GM12864 (cell line): Measurements from ENCODE around the gene BLTP3B.
A peak's percentile ranks its signal among the peaks of the same experiment; 100 is the strongest.
"Not testable (repeated sequence)": the region's sequence is repeated elsewhere in the genome, so short reads cannot be mapped to it uniquely, and the experiment has no call there.

ENCODE experiments used
- DNase-seq: peaks from one replicate; pipeline ENCODE4 v3.0.0-alpha.2; 2011; ENCODE audit warnings: low read depth
- H3K4me3 ChIP-seq: 2 replicates; pipeline ENCODE4 v1.5.1; 2011; ENCODE audit warnings: mild to moderate bottlenecking, low read depth, low read length, control low read depth
- CTCF ChIP-seq: IDR thresholded peaks from 2 replicates; pipeline ENCODE4 v1.5.1; 2011; ENCODE audit warnings: low read depth, mild to moderate bottlenecking, moderate library complexity, low read length, control low read depth, inconsistent platforms; ENCODE audit errors: missing control alignments

Gene BLTP3B

GRCh38 chr12:100142851-100143559 is at the start of gene BLTP3B:
Gene BLTP3B (minus strand): TSS chr12:100142874. CDS start chr12:100142635, 239 bp downstream.
- no peak for DNase-seq
- no peak for TF ChIP-seq CTCF
- H3K4me3 ChIP-seq = peak within 1 kb of the TSS; percentile 89

DNA sequence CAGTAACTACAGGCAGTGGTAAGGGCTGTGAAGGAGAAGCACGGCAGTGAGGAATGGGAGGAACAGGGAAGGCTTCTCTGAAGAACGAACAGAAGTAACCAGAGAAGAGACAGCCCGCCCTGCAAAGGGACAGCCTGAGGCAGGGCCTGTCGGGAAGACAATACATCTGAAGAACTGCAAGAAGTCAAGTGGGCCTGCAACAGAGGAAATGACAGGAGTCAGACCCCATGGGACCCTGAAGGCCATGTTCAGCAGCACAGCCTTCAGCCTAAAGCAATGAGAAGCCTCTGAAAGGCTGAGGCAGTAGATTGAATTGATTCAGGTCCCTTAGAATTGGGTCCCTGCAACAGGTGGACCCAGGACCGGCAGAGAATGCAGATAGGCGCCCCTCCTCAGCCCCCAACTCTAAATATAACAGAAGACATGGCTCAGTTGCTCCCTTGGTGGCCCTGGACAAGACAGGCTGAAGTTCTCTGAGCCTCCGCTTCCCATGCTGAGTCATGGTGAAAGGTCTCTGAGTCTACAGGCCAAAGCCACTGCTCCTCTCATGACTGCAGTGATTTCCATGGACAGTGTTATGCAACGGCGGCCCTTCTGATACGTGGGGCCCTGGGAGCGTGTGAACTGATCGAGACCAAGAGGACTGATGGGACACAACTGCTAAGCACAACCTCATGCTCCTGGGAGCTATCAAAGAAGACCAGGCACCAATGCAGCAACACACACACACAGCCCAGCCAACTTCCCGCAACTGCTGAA is 47.1 kb upstream of the BLTP3B start:
- H3K4me3 ChIP-seq = no peak overlapping the region
- no peak for TF ChIP-seq CTCF
- no peak for DNase-seq

DNA sequence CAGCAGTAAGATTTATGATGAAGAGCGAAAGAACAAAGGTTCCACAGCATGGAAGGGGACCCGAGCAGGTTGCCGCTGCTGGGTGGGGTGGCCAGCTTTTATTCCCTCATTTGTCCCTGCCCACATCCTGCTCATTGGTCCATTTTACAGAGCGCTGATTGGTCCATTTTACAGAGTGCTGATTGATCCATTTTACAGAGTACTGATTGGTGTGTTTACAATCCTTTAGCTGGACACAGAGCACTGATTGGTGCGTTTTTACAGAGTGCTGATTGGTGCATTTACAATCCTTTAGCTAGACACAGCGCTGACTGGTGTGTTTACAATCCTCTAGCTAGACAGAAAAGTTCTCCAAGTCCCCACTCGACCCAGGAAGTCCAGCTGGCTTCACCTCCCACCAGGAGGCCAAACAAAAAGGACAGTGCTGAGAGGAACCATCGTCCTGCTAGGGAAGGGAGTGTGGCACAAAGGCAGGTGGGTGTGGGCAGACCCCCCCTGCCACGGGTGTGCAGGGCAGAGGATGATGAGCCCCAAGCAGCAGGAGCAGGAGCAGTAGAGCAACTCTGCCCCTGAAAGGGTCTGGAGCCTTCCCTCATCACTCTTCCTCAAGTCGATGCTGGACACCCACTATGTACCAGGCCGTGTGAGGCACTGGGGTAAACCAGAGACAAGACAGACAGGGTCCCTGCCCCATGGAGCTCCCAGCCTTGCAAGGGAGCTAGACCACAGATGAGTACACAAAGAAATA is 46.4 kb upstream of the BLTP3B start:
- not testable (repeated sequence) for DNase-seq, H3K4me3 ChIP-seq

GRCh38 chr12:100187857-100188519 is 45.3 kb upstream of the BLTP3B start:
- H3K4me3 ChIP-seq = no peak overlapping the region
- DNase-seq = no peak
- TF ChIP-seq CTCF = no peak

DNA sequence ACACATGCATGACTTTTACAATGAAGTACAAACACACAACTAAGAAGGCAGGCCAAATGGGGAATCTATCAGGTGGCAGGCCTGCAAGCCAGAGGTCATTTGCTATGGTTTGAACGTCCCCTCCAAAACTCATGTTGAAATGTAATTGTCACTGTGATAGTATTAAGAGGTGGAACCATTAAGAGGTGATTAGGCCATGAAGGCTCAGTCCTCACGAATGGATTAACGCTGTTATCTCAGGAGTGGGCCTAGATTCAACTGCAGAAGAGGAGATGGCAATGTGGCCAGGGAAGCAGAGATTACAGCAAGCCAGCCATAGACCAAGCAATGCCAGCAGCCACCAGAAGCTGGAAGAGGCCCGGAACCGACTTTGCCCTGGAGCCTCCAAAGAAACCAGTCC is 44.4 kb upstream of the BLTP3B start:
- no peak for TF ChIP-seq CTCF
- H3K4me3 ChIP-seq = no peak overlapping the region
- DNase-seq = no peak

GRCh38 chr12:100186071-100186470 is 43.4 kb upstream of the BLTP3B start:
- no peak for DNase-seq
- TF ChIP-seq CTCF = no peak
- no peak overlapping the region for H3K4me3 ChIP-seq
